GM18909 (cell line): ENCODE measurements around the gene PTPN1.
A peak's percentile ranks its signal among the peaks of the same experiment; 100 is the strongest.
"Not testable (repeated sequence)": the region's sequence is repeated elsewhere in the genome, so short reads cannot be mapped to it uniquely, and the experiment has no call there.

Experiments
- ATAC-seq: cut with Tn5 transposase; IDR thresholded peaks from one replicate; pipeline ENCODE4 v1.9.1; 2021; ENCODE audit warnings: mild to moderate bottlenecking; ENCODE audit not compliant: unreplicated experiment, poor library complexity

PTPN1 gene

DNA sequence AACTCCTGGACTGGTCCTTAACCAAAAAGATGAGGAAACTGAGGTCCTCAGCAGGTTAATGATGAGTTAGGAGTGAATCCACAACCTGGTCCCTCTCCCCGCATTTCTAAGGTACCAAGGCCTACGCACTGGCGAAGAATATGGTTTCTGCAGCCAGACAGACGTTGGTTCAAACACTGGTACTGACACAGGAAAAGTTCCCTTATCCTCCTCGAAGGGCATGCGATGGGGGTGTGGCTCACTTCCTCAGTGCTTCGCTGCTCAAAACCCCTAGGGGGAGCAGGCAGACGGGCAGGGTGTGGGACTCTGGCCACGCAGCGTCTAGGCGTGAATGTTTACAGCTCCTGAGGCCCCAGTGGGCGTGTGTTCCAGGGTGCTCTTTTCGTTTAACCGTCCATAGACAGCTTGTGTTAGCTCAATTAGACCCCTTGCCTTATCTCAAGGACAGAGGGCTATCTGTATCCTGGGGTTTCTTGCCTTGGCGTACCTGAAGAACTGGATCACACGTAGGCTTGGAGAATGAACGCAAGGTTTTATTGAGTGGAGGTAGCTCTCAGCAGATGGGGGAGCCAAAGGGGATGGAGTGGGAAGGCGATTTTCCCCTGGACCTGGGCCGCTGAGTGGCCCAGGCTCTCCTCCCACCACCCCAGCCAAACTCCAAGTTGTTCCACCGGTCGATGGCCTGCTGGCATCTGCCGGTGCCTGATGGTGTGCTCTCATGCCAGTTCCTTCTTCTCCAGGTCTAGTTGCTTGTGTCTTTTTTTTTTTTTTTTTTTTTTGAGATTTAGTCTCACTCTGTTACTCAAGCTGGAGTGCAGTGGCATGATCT, 31.8 kb upstream of the PTPN1 start:
- peak; percentile 77 for ATAC-seq

DNA sequence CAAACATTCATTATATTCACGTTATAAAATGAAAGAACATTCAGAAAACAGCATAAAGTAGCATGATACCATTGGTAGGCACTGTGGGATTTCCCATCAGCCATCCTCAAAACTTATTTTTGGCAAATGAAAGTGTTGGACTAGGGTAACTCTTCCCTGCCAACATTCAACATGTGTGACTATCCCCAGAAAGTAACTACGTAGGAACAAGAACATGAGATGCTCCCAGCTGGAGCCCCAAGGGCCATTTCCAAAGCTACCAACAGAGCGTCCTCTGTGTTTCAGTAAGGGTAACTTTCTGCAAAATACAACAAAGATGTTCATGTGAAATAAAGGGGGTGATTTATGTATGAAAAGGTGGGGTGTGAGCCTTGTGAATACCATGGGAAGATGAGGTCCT, 28.4 kb upstream of the PTPN1 start:
- ATAC-seq, result no peak

DNA sequence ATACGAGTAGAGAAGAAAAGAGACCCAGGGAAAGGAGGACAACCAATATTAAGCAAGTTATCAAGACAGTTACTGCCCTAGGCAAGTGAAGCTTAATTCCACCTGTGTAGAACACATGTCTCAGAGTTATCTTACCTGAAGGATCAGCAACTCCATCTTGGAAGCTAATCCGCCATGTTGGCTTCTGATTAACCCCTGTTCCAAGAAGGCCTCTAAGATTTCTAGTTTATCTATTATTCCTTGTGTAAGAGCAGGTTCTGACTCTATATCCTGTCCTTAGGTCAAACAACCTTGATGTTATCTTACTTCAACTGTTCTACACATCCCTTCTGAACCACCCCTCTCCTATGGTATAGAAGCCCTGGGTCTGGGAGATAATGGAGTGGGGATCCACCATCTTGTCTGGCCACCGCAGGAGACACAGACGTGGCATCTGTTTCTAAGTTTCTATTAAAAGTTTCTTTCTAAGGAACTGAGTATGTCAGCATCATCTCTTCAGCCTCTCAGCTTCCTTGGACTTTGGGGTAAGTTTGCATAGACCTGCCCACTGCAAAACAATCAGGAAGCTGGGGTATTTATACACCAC, 27.7 kb upstream of the PTPN1 start:
- no peak for ATAC-seq

DNA sequence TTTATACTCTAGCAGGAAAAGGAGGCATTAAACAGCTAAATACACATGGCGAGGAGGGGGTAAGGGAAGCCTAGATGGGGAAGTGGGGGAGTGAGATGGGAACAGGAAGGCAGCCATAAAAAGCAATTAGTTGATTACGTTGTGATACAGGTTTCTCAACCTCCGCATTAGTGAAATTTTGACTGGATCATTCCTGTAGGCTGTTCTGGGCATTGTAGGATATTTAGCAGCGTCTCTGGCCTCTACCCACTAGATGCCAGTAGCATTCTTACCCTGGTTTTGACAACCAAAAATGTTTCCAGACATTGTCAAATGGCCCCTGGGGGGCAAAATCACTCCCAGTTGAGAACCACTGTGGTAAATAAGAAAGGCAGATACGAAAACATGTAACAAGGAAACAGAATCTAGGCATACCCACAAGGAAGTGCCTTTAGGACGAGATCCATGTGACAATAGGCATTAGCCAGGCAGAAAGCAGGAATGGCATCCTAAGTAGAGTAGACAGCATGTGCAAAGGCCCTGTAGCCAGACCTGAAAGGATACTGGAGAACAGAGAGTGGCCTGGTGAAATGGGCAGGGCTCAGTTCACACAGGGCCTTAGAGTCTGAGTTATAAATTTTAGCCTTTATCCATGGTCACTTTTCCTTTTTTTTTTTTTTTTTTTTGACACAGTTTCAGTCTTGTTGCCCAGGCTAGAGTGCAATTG, 25.8 kb upstream of the PTPN1 start:
- no peak for ATAC-seq

DNA sequence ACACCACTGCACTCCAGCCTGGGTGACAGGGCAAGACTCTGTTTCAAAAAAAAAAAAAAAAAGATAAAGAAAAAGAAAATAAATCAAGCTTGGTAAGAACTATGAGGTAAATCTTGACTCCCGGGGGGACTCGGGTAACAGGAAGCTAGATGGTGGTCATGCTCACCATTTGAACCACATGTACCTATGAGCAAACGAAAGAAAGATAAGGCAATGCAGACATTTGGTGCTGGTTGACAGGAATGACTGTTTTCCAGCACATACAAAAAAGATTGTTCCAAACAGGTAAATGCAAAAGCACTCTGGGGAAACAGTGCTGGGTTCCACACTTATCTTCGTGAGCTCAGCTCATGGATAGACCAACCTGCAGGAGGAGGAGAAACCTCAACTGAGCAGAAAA, 22.8 kb upstream of the PTPN1 start:
- no peak for ATAC-seq

DNA sequence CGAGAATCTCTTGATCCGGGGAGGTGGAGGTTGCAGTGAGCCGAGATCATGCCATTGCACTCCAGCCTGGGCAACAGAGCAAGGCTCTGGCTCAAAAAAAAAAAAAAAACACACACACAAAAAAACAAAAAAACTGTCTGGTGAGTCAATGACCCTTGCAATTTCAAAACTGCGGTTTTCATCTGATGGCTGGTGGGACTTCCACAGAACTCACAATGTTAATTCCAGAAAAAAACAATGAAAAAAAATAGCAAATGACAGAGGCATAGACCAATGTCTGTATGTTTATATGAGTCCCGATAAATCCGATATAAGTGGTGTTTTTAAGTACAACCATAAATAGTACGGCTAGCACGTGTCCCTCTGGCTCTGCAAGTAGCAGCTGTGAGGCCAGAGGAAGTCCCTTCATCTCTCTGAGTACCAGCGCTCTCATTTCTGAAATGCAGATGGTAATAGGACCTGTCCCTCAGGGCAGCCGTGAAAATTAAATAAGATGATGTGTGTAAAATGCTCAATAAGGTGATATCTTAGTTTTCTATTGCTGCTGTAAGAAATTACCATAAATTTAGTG, 21.9 kb upstream of the PTPN1 start:
- peak; percentile 52 for ATAC-seq

DNA sequence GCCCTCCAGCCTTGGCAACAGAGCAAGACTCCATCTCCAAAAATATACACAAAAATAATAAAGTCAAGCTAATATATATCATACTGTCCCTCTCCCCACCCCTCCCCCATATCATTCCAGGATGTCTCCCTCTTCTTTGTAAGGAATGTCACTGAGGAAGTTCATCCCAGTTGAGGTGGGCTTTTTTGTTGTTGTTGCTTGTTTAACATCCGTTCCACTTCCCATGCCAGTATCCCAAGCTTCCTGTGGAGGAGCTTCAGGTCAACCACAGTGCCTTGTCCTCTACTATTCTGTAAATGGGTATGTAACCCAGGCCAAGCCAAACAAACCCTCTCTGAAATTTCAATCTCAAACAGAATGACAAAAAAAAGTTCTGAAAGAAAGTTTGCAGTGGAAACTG, 19.0 kb upstream of the PTPN1 start:
- ATAC-seq, result no peak

DNA sequence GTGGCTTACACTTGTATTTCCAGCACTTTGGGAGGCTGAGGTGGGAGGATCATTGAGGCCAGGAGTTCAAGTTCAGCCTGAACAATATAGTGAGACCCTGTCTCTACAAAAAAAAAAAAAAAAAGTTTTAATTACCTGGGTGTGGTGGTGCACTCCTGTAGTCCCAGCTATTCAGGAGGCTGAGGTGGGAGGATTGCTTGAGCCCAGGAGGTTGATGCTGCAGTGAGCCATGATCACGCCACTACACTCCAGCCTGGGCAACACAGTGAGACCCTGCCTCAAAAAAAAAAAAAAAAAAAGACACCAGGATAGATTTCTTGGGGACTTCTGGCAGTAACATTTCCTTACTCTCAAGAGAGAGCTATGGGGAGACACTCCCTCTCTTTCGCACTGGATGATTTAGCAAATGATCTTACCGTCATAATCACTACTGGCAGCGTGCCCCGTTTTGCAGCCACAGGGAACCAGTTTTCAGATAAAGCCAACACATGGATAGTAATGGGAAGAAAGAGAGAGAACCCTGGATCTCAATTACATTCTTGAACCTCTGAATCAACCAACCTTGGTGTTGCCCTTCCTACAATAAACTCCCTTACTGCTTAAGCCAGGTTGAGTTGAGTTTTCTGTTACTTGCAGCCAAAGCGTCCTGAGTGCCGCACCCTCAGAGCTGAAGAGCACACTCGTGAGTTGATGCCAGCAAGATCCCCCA, 18.1 kb upstream of the PTPN1 start:
- ATAC-seq, result no peak

DNA sequence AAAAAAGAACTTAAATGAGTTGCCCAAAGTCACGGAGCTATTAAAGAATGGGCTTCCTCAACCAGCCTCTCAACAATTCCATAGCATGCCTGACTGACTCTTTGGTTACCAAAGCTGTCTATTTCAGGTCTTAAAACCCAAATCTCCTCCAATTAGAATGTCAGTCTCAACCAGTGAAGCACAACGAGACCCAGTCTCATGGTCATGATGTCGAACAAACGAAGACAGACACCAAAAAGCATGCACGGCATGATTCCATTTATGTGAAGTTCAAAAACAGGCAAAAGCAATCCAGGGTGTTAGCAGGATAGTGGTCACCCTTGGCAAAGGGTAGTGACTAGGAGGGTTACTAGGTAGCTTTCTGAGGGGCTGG, 16.3 kb upstream of the PTPN1 start:
- no peak for ATAC-seq

DNA sequence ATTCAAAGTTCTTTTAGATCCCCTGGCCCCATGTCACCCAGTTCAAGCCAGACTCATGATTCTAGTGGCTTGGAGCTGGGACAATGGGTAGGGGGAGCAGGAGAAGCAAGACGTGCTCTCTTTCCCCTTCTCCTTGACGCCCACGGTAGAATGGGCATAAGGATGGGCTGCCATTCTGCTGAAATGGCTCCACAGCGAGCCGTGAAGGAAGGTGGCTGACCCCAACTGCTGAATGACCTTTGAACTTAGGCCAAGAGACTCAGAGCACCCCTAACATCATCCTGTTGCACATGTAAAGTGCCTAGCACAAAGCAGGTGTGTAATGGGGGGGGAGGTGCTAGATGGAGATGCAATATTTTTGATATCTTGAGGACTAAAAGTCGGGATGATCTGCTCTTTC, 15.8 kb upstream of the PTPN1 start:
- no peak for ATAC-seq

DNA sequence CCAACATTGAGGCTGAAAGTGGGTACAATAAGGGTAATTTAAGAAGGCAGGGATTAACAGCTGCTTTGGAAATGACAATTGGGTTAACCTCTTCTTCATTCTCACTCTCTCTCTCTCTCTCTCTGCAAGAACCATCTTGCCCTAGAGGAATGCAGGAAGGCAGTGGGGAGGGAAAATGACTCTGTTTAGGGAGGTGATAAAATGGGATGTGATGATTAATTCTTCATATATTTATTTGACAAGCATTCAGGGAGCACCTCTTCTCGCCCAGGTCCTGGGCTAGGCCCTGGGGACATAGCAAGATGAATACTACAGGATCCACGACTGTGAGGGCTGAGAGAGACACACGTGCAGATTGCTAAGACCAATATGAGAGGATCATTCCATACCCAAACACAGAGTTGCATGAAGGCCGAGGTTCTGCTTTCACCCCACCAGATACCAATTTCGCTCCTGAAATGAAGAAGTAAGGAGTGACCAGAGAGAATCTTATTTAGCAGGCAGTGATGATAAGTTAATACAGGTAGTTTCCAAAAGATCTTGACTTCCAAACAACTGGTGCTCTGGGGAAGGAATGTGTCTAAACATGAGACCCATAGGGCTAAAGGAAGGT, 13.3 kb upstream of the PTPN1 start:
- no peak for ATAC-seq

DNA sequence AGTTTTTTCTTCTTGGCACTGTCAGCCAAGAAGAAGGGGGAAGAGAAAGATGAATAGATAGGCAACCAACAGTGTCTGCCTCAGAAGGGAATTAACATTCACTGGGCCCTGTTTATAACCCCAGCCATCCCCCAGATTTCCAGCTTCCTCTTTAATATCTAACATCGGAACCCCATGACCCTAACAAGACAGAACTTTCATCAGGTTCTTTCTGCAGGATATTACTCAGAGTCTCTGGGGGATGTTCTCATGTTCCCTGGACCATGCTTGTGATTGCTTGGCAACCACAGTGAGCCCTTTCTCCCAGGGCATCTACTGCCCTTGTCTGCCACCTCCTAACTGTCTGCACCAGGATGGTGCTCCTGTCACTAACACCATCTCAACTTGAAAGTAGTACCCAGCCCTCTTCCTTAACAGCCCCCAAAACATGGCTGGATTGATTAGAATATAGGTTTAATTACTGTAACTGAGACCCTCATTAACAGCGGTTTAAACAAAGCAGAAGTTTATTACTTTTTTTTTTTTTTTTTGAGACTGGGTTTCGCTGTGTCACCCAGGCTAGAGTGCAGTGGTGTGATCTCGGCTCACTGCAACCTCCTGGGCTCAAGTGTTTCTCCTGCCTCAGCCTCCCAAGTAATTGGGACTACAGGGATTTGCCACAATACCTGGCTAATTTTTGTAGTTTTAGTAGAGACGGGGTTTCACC, 12.0 kb upstream of the PTPN1 start:
- no peak for ATAC-seq

DNA sequence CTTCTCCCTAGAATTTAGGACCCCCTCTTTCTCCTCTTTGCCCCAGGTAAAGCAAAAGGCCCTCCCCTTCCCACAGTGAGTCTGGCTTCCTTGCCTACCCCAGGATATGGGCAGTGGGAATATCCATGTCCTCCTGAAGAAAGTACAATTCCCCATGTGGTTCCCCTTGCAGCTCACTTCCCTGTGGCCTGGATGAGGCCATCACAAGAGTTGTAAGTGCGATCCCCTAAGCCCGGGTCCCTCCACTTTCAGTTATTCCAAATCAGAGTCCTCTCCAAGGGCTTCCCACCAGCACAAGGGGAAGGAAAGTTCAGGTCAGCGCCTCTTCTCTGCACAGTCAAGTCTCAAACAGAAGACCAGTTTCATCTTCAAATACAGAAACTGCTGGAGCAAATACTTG, 10.2 kb upstream of the PTPN1 start:
- ATAC-seq, result no peak

DNA sequence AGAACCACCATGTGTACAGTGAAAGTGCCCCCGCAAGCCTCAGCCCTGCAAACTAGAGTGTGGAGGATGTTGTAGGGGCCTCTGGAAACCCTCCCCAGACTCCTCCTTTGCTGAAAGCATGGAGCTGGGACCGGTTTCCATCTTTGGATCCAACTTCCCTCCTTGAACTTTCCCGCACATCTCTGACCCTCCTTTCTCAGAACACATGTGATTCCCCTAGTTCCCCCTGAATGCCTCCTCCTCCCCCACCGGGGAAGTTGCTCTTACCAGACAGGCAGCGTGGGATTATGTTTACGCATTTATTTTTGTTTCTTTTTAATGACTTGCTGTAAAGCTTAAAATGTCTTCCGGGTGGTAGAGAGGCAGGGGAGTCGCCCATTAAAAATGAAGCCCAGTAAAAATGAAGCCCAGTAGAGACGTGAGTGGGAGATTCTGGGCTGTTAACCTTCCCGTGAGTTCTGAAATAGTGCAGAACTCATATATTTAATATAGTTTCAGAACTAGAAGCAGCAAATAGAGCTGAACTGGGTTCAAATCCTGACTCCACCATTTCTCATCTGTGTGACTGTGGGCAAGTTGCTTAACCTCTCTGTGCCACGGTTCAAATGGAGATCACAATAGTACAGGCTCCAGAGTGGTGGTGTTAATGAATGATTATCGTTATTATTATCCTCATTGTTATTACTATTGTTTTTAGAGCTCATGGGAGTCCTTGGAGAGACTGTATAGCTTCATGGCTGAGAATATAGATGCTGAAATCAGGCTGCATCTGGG, 8.0 kb upstream of the PTPN1 start:
- no peak for ATAC-seq

DNA sequence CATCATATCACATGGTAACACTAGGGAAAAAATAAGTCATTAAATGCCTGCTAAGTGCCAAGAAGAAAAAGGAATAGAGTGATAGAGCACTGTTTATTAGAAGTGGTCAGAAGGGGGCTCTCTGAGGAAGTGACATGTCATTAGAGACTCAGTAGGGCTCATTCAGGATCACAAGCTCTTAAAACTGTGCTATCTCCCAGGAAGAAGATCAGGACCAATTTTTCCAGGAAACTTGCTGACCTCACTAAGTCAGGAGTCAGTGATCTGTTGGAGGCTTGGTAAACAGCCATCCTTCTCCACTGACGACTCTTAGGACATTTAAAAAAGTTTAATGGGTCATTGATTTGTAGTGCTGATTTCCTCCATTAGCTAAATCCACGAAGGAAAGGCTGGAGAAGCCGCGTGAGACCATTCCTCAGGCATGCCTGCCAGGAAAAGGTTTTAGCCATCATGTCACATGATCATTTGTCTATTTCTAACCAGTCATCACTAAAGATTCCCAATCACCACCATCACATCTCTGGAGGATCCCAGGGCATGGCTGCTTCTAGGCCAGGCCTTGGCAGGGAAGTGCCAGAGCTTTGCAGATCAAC, 5.9 kb upstream of the PTPN1 start:
- ATAC-seq, result no peak

DNA sequence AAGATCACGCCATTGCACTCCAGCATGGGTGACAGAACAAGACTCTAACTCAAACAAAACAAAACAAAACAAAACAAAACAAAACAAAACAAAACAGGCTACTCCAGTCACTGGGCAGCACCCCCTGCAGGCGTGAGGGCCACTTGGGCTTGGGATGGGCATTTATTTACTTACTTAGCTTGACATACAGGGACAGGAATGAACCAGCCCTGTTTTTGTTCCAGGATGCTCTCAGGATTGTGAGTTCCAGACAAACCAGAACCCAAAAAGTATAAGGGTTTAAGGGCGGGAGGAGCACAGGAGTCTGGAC, 4.0 kb upstream of the PTPN1 start:
- no peak for ATAC-seq

DNA sequence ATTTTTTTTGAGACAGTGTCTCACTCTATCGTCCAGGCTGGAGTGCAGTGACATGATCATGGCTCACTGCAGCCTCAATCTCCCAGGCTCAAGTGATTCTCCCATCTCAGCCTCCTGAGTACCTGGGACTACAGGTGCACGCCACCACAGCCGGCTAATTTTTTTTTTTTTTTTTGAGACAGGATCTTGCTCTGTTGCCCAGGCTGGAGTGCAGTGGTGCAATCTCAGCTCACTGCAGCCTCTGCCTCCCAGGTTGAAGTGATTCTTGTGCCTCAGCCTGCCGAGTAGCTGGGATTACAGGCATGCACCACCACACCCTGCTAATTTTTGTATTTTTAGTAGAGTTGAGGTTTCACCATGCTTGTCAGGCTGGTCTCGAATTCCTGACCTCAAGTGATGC, 2.4 kb upstream of the PTPN1 start:
- ATAC-seq, result not testable (repeated sequence)

DNA sequence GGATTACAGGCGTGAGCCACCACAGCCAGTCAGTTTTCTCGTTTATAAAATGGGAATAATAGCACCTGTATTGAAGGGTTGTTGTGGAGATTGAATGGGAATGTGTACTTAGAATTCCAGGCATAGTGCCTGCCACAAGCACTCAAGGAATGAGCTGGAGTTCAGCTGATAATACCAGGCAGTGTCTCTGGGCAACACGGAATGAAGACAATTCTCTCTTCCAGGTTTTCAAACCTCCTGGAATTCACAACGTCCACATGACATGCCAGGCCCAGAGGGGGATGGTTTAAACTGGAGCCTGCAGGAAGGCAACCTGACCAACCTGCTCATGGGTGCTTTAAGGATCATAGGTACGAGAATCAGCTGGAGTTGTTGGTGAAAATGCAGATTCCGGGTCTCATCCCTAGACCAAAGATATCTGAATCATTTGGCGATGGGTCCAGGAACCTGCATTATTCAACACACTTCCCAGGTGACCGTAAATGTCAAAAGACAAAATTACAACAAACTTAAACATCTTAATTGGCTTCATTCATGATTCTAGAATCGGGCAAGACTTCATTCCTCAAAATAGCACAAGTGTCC, 1.9 kb upstream of the PTPN1 start:
- no peak for ATAC-seq
